HL-60 (cell line): ENCODE results near the gene RCOR2.

Experiments
- CTCF ChIP-seq: IDR thresholded peaks from one replicate; pipeline ENCODE4 v1.5.1; 2011; ENCODE audit warnings: low read length, control low read depth, inconsistent platforms; ENCODE audit not compliant: insufficient read depth
- GABPA ChIP-seq: IDR thresholded peaks from 2 replicates; pipeline ENCODE4 v1.6.1; 2012; ENCODE audit warnings: low read depth
- POLR2AphosphoS5 ChIP-seq: IDR thresholded peaks from 2 replicates; pipeline ENCODE4 v1.6.1; 2012; ENCODE audit warnings: low read depth
- TF ChIP-seq, protein P1 (sequence below): IDR thresholded peaks from 2 replicates; pipeline ENCODE4 v1.6.1; 2012; ENCODE audit warnings: low read depth; ENCODE audit not compliant: insufficient replicate concordance

- TF ChIP-seq CTCF (no peak), POLR2AphosphoS5 (no peak), GABPA (no peak)
- TF ChIP-seq, protein P1, sequence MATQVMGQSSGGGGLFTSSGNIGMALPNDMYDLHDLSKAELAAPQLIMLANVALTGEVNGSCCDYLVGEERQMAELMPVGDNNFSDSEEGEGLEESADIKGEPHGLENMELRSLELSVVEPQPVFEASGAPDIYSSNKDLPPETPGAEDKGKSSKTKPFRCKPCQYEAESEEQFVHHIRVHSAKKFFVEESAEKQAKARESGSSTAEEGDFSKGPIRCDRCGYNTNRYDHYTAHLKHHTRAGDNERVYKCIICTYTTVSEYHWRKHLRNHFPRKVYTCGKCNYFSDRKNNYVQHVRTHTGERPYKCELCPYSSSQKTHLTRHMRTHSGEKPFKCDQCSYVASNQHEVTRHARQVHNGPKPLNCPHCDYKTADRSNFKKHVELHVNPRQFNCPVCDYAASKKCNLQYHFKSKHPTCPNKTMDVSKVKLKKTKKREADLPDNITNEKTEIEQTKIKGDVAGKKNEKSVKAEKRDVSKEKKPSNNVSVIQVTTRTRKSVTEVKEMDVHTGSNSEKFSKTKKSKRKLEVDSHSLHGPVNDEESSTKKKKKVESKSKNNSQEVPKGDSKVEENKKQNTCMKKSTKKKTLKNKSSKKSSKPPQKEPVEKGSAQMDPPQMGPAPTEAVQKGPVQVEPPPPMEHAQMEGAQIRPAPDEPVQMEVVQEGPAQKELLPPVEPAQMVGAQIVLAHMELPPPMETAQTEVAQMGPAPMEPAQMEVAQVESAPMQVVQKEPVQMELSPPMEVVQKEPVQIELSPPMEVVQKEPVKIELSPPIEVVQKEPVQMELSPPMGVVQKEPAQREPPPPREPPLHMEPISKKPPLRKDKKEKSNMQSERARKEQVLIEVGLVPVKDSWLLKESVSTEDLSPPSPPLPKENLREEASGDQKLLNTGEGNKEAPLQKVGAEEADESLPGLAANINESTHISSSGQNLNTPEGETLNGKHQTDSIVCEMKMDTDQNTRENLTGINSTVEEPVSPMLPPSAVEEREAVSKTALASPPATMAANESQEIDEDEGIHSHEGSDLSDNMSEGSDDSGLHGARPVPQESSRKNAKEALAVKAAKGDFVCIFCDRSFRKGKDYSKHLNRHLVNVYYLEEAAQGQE: peak; percentile 80
Measured at GRCh38 chr11:63938479-63939396, 21.8 kb upstream of the RCOR2 start, which contains the start of gene NAA40.
